GM23338 (cell line): ENCODE results near the gene GLTP.
"Not testable (repeated sequence)": the region's sequence is repeated elsewhere in the genome, so short reads cannot be mapped to it uniquely, and the experiment has no call there.

Experiments
- CREB1 ChIP-seq: fragments of 250-450 bp; sonication (Bioruptor Pico); IDR thresholded peaks from 2 replicates; pipeline ENCODE4 v1.5.0; 2020; ENCODE audit warnings: low read depth, mild to moderate bottlenecking, moderate library complexity
- CTCF ChIP-seq, 2 experiments: fragments of 200-600 bp in 1 of 2; sonication (generic) in 1 of 2; conservative IDR thresholded peaks; 2 replicates each; pipeline versions ENCODE4 v1.5.1 to v1.6.1; 2016 to 2017; ENCODE audit warnings: antibody characterized with exemption in 2 of 2, low read depth in 2 of 2, mild to moderate bottlenecking in 2 of 2, moderate library complexity in 1 of 2
- ETS1 ChIP-seq: IDR thresholded peaks from 2 replicates; pipeline ENCODE4 v1.6.1; 2016; ENCODE audit warnings: antibody characterized with exemption
- EZH2 ChIP-seq: fragments of 200-600 bp; sonication (generic); IDR thresholded peaks from one replicate; pipeline ENCODE4 v1.8.0; 2017; ENCODE audit warnings: antibody characterized with exemption, mild to moderate bottlenecking, low read depth; ENCODE audit not compliant: unreplicated experiment
- EZH2phosphoT487 ChIP-seq: fragments of 200-600 bp; sonication (generic); IDR thresholded peaks from one replicate; pipeline ENCODE4 v1.8.1; 2018; ENCODE audit warnings: antibody characterized with exemption; ENCODE audit not compliant: unreplicated experiment
- JUNB ChIP-seq: IDR thresholded peaks from one replicate; pipeline ENCODE4 v1.6.1; 2016; ENCODE audit warnings: antibody characterized with exemption; ENCODE audit not compliant: unreplicated experiment
- NANOG ChIP-seq: IDR thresholded peaks from 2 replicates; pipeline ENCODE4 v1.6.1; 2016; ENCODE audit warnings: antibody characterized with exemption, borderline replicate concordance
- POLR2AphosphoS5 ChIP-seq: IDR thresholded peaks from 2 replicates; pipeline ENCODE4 v1.6.1; 2016; ENCODE audit warnings: antibody characterized with exemption, low read depth
- REST ChIP-seq: IDR thresholded peaks from one replicate; pipeline ENCODE4 v1.6.1; 2018; ENCODE audit warnings: antibody characterized with exemption; ENCODE audit not compliant: unreplicated experiment
- STAT1 ChIP-seq: IDR thresholded peaks from one replicate; pipeline ENCODE4 v1.6.1; 2016; ENCODE audit warnings: antibody characterized with exemption; ENCODE audit not compliant: unreplicated experiment
- ZNF114 ChIP-seq: fragments of 250-450 bp; sonication (Bioruptor Pico); IDR thresholded peaks from 2 replicates; pipeline ENCODE4 v1.5.0; 2020; ENCODE audit warnings: mild to moderate bottlenecking, moderate library complexity
- ZNF331 ChIP-seq: fragments of 250-450 bp; sonication (Bioruptor Pico); IDR thresholded peaks from 2 replicates; pipeline ENCODE4 v1.5.0; 2020; ENCODE audit warnings: low read depth, mild to moderate bottlenecking, moderate library complexity
- ZNF462 ChIP-seq: fragments of 250-450 bp; sonication (Bioruptor Pico); IDR thresholded peaks from 2 replicates; pipeline ENCODE4 v1.5.0; 2020; ENCODE audit warnings: mild to moderate bottlenecking, moderate library complexity

GRCh38 chr12:109899345-109899744 lies 19.0 kb upstream of the GLTP start:
- not testable (repeated sequence) for TF ChIP-seq CREB1 (CRISPR knock-in tag); EZH2phosphoT487; CTCF (conservative IDR thresholded peaks at IDR 0.05; ENCODE audit: low read depth in 2 of 2); POLR2AphosphoS5; JUNB; EZH2; REST; ZNF114 (CRISPR knock-in tag); ETS1; NANOG; ZNF331; ZNF462; STAT1
